Stomach smooth muscle (tissue), 2 donors: ENCODE measurements around the gene CACNA1H.
A peak's percentile ranks its signal among the peaks of the same experiment; 100 is the strongest.

Experiments used
- H3K27ac ChIP-seq: one replicate; pipeline ENCODE4 v1.7.0; 2013; ENCODE audit warnings: mild to moderate bottlenecking, low read length, inconsistent platforms
- H3K27me3 ChIP-seq, 2 donors: one replicate each; pipeline ENCODE4 v1.7.0; 2013; ENCODE audit warnings: low read length in 2 of 2; ENCODE audit not compliant: insufficient read depth in 2 of 2, control insufficient read depth in 1 of 2
- H3K36me3 ChIP-seq, 2 donors: one replicate each; pipeline ENCODE4 v1.7.0; 2013; ENCODE audit warnings: low read length in 2 of 2; ENCODE audit not compliant: control insufficient read depth in 2 of 2, insufficient read depth in 2 of 2
- H3K4me1 ChIP-seq: one replicate; pipeline ENCODE4 v1.7.0; 2013; ENCODE audit warnings: low read length; ENCODE audit not compliant: control insufficient read depth, insufficient read depth
- H3K4me3 ChIP-seq, 2 donors: one replicate each; pipeline ENCODE4 v1.7.0; 2013; ENCODE audit warnings: low read length in 2 of 2
- H3K9ac ChIP-seq, 2 donors: one replicate each; pipeline ENCODE4 v1.7.0; 2013; ENCODE audit warnings: low read length in 2 of 2, mild to moderate bottlenecking in 1 of 2
- H3K9me3 ChIP-seq, 2 donors: one replicate each; pipeline ENCODE4 v1.7.0; 2013; ENCODE audit warnings: low read length in 2 of 2; ENCODE audit not compliant: control insufficient read depth in 2 of 2
- donor health status: healthy.
- donor health status: Pancreatic carcinoma.

CACNA1H gene

DNA sequence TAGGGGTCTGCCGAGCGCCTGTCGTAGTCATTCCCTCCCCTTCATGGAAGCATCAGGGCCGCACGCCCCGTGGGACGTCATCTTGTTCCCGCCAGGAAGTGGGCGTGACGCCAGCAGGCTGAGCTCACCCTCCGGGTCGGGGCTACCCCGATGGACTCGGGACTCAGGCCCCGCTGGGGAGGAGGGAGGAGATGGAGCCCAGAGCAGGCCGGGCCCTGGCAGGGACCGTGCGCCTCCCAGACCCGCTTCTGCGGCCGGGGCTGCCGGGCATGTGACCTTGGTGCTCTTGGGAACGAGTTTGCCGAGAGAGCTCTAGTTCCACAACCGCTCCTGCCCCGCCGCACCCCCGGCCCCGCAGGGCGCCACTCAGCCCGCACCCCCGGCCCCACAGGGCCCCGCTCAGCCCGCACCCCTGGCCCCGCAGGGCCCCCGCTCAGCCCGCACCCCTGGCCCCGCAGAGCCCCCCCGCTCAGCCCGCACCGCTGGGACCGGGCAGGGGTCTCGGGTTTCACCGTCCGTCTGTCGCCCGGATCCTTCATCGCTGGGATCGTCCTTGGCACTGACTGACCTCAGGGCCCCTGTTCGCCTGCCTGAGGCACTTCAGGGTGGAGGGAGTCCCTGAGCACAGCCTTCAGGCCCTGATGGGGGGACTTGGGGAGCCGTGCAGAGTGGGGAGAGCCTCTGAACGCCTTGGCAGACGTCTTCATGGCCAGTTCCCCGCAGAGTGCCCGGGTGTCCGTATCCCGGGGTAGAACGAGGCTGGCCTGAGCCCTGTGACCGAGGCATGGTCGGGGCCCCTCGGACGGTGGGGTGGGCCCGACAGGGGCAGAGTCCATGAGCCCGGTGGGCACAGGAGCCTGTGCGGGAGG lies 5.8 kb downstream of the CACNA1H start:
- Histone ChIP-seq H3K27ac (peak overlapping the region; percentile 97), H3K4me1 (peaks cover 95% of the 10 kb centered on the region), H3K36me3 (no peaks in the 10 kb centered on the region)

DNA sequence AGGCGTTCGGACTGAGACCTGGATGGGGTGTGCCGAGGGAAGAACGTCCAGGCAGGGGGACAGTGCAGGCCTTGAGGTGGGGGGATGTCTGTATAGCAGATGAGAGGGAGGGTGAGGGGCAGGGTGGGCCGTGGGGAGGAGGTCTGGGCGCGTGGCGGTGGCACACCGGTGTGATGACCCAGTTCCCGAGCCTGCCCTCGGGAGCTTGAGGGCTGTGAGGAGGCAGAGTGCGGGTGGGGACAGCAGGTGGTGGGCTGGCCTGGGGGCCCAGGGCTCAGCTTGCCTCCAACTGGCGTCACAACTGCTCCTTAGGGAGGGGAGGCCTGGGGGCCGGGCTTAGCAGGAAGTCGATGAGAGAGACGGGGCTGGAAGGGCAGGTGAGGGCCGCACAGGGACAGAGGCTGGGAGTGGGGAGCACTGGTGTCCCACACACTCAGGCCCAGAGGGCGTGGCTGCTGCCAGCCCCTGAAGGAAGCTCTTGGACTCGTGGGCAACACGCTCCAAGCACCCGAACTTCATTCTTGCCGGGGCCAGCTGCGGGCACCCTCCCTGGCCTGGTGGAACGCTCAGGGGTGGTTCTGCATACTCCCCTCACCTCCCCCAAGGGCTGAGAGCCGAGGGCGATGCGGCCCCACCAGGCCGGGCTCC lies 6.5 kb downstream of the CACNA1H start:
- Histone ChIP-seq H3K27me3 (no peaks in the 10 kb centered on the region), H3K9me3 (no peaks in the 10 kb centered on the region), H3K4me3 (peak overlapping the region in 1 of 2 donors; percentile 59), H3K36me3 (peaks cover 0 to 2% of the 10 kb centered on the region in 2 donors), H3K4me1 (peaks cover 99% of the 10 kb centered on the region), H3K27ac (peak overlapping the region; percentile 97), H3K9ac (peak overlapping the region; percentile 60 to 62)

More for the DNA sequence above, 5.8 kb downstream of the CACNA1H start:
- H3K27me3 ChIP-seq, result peaks cover 0 to 2% of the 10 kb centered on the region in 2 donors
- no peaks in the 10 kb centered on the region for H3K9me3 ChIP-seq
- H3K9ac ChIP-seq, result peak overlapping the region; percentile 60 to 80
- peak overlapping the region in 1 of 2 donors; percentile 59 for H3K4me3 ChIP-seq

DNA sequence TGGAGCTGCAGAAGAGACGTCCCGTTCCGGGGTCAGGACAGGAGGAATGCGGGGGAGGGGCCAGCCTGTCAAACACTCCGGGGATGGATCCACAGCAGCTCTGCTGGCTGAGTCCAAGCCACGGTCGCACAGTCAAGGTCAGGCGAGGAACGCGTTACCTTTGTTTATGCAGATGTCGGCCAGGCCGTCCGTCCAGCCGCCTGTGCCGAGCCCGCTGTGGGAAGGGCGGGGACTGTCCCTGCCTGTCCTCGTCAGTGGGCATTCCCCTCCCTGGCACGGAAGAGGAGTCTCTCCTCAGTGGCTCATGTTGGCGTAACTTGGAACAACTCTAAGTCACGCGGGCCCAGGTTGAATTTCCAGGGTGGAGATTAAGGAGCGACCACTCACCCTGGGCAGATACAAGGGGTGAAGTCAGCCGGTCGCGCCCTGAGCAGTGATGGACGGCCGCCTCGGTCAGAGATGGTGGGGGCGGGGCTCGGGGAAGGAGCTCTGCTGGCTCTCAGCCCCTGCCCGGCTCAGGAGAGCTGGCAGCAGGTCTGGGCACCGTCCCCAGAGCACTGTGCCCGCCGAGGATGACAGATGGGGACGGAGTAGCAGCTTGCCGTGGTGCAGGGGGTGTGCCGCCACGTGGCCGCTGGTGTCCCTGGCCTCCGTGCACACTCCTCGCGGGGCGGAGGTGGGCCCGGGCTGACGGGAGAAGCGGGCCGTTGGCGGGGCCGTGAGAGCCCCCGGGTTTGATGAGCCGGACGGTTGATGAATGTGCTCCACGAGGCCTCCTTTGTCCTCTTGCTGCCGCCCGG lies 7.3 kb downstream of the CACNA1H start:
- Histone ChIP-seq H3K4me1 (peaks cover 99% of the 10 kb centered on the region), H3K27ac (peak overlapping the region; percentile 97), H3K4me3 (peak overlapping the region in 1 of 2 donors; percentile 59), H3K36me3 (peaks cover 0 to 2% of the 10 kb centered on the region in 2 donors), H3K27me3 (no peaks in the 10 kb centered on the region), H3K9me3 (no peaks in the 10 kb centered on the region), H3K9ac (peak overlapping the region in 1 of 2 donors; percentile 55)

DNA sequence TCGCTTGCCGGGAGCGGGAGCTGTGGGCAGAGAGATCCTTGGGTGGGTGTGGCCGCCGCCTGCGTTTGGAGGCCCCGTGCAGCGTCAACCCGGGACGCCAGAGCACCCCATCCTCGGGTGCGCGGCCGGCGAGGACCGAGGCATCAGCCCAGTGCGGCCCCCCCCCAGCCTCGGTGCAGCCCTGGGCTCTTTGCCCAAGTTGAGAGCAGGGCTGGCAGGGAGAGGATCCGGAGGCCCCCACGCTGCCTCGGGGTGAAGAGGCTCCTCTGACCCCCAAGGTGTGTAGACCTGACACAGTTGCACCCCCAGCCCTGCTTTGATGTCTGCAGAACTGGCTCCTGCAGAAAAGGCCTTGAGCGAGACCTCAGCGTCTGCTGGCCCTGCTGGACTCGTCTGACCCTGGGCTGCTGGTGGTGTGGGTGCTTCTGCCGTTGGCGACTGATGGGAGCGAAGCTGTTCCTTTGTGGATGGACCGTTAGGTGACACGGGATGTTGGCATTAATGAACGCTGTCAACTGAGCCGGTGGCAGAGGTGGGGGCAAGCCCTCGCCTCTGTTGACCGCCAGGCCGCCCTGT lies 8.0 kb downstream of the CACNA1H start:
- H3K9me3 ChIP-seq, result no peaks in the 10 kb centered on the region
- H3K4me1 ChIP-seq, result peaks cover 98% of the 10 kb centered on the region
- H3K36me3 ChIP-seq, result peaks cover 0 to 2% of the 10 kb centered on the region in 2 donors
- no peak overlapping the region for H3K9ac ChIP-seq
- H3K27ac ChIP-seq, result peak overlapping the region; percentile 97
- no peaks in the 10 kb centered on the region for H3K27me3 ChIP-seq
- peak overlapping the region in 1 of 2 donors; percentile 59 for H3K4me3 ChIP-seq

DNA sequence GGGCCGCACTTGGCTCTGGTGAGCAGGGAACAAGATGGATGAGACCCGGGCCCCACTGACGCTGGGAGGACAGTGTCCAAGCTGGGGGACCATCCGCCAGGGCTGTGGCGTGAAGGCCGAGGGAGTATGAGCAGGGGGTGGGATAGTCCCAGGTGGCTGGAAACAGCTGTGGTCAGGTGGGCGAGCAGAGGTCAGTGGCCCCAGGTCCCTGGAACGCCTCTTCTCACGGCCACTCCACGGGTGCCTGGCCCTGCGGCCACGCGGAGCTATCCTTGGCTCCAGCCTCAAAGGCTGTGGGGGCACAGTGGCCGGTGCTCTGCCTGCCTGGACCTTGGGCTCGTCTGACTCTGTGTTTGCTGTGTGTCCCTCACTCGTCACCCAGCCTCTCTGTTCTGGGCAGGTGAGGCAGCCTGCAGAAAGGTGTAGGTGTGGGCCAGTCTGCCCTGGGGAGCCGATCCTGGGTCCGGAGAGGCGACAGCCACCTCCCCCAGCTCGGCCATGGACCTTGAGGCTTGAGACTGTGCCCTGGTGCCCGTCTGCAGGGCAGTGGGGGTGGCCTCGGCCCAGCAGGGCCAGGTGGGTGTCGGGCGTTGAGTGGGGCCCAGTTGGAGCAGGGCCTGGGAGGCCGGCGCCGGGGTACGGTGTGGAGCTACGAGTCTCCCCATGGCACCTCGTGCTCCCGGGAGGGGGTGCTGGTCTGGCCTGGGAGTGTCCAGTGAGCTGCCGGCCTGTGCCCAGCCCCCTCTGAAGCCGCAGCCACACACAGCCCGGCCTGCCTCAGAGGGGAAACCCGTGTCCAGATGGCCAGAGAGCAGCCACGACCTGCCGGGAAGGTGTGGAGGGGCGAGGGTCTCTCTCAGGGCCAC lies 10.0 kb downstream of the CACNA1H start:
- H3K36me3 ChIP-seq, result peaks cover 2 to 6% of the 10 kb centered on the region in 2 donors
- peak overlapping the region in 1 of 2 donors; percentile 40 for H3K4me3 ChIP-seq
- H3K9me3 ChIP-seq, result no peaks in the 10 kb centered on the region
- no peaks in the 10 kb centered on the region for H3K27me3 ChIP-seq
- H3K27ac ChIP-seq, result peak overlapping the region; percentile 97
- H3K4me1 ChIP-seq, result peaks cover 98% of the 10 kb centered on the region
- H3K9ac ChIP-seq, result peak overlapping the region; percentile 22 to 42

DNA sequence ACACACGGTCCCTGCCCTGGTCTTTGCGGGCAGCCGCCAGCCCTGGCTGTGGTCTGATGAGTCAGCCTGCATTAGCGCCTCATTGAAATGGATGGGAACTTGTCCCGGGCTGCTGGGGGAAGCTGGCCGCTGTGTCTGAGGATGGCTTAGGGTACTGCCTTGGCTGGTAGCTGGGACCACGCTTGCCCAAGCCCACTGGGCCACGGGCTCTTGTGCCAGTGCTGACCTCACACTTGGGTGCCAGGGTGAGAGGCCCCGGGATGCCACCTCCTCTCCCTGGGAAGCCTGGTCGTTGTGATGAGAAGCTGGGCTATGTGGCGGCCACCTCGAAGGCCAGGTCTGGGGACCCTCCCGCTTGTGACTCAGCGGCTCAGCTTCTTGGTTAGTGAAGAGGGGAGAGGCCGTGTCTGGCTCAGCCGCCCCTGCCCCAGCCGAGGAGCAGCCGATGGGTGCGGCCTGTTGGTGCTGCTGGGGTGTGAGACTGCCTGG lies 10.7 kb downstream of the CACNA1H start:
- peak overlapping the region; percentile 97 for H3K27ac ChIP-seq
- H3K9ac ChIP-seq, result peak overlapping the region in 1 of 2 donors; percentile 22
- peak overlapping the region in 1 of 2 donors; percentile 40 for H3K4me3 ChIP-seq
- no peaks in the 10 kb centered on the region for H3K27me3 ChIP-seq
- peaks cover 99% of the 10 kb centered on the region for H3K4me1 ChIP-seq
- H3K36me3 ChIP-seq, result peaks cover 2 to 6% of the 10 kb centered on the region in 2 donors
- H3K9me3 ChIP-seq, result no peaks in the 10 kb centered on the region

DNA sequence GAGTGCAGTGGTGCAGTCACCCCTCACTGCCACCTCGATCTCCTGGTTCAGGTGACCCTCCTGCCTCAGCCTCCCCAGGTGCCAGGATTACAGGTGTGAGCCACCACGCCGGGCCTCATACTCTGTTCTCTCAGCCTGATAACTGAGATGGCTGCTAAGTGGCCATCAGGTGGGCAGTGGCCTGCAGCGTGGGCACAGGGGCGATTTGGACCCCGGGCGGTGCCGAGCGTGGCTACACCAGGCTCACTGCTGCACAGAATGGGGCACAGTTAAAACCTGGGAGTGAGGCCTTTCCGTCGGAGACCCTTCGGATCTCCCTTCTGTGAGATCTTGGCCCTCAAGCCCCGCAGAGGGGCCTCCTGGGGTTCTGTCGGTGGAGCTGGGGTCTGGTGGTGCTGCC lies 11.5 kb downstream of the CACNA1H start:
- Histone ChIP-seq H3K4me3 (no peak overlapping the region), H3K9me3 (no peaks in the 10 kb centered on the region), H3K27ac (peak overlapping the region; percentile 97), H3K36me3 (peaks cover 2 to 6% of the 10 kb centered on the region in 2 donors), H3K9ac (no peak overlapping the region), H3K4me1 (peaks cover 98% of the 10 kb centered on the region), H3K27me3 (no peaks in the 10 kb centered on the region)

DNA sequence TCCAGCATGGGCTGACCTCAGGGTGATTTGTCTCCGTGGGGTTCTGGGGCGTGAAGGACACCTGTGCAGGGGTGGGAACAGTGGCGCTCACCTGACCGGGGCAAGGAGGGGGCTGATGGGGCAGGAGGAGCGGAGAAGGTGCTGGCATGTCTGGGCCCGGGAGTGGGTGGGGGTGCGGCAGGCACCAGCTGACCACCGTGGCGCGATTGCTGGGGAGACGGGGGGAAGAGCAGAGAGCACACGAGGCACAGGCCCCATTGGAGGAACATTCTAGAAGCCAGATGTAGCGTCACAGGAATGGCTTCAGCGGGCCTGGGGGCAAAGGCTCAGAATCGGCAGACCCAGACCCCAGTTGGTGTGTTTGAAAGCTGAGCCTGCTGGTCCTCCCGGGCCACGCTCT lies 12.1 kb downstream of the CACNA1H start:
- peak overlapping the region; percentile 97 for H3K27ac ChIP-seq
- H3K4me3 ChIP-seq, result no peak overlapping the region
- H3K9ac ChIP-seq, result no peak overlapping the region
- H3K4me1 ChIP-seq, result peaks cover 98% of the 10 kb centered on the region
- no peaks in the 10 kb centered on the region for H3K9me3 ChIP-seq
- H3K27me3 ChIP-seq, result no peaks in the 10 kb centered on the region
- H3K36me3 ChIP-seq, result peaks cover 2 to 6% of the 10 kb centered on the region in 2 donors

DNA sequence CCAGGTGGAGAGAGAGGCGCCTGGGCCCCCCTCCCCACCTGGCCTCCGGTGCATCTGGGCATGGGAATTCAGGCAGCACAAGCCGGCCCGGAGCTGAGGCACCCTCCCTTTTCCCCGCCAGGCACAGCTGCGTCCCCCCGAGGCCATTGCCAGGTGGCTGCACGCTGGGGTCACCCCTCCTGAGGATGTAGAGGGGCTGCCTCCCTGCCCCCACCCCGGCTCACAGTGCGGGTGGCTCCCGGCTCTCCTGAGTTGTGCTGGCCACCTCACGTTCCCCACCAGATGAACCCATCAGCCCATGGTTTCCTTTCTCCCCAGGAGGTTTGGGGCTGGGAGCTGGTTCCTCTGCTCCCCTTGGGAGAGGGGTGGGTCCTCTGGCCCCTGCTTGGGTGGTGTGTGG lies 12.6 kb downstream of the CACNA1H start:
- H3K4me1 ChIP-seq, result peaks cover 98% of the 10 kb centered on the region
- no peak overlapping the region for H3K27ac ChIP-seq

More for the DNA sequence above, 12.6 kb downstream of the CACNA1H start:
- H3K27me3 ChIP-seq, result no peaks in the 10 kb centered on the region
- peaks cover 2 to 6% of the 10 kb centered on the region in 2 donors for H3K36me3 ChIP-seq
- no peaks in the 10 kb centered on the region for H3K9me3 ChIP-seq
- no peak overlapping the region for H3K9ac ChIP-seq
- no peak overlapping the region for H3K4me3 ChIP-seq
